Activated CD8-positive, alpha-beta memory T cell treated with anti-CD3 and anti-CD28 coated beads, Interleukin-2, amount 50 U/mL, for 4 hours (primary cell): ENCODE measurements around the gene CAD.

Experiments used
- DNase-seq: peaks from one replicate; pipeline ENCODE4 v3.0.0-alpha.2; 2020

Gene CAD

GRCh38 chr2:27284996-27285395 is 67.8 kb downstream of the CAD start:
- no peak for DNase-seq

- DNase-seq = no peak
These were observed 68.3 kb downstream of the CAD start for GRCh38 chr2:27285481-27285880.

GRCh38 chr2:27288610-27289009 is 71.4 kb downstream of the CAD start:
- no peak for DNase-seq

- DNase-seq = no peak
These were observed 73.4 kb downstream of the CAD start for GRCh38 chr2:27290549-27290948.

GRCh38 chr2:27291865-27292264 is 74.7 kb downstream of the CAD start:
- no peak for DNase-seq
